K562 (cell line): ENCODE data around the gene OR10P1. TPM values are rescaled to one million over a fixed set of nuclear protein-coding genes. Genes with fewer than 3 reads are reported as not detected.

Experiments
- ATAC-seq: fragments of 200-7000 bp; cut with Tn5 transposase; 3 replicates; pipeline ENCODE4 v1.9.1; 2020; ENCODE audit warnings: moderate library complexity
- BruUV-seq: library from RNA; stranded (reverse); fragments of 400-500 nt; replicated peaks from 2 replicates; lab custom pipeline; 2021; lab: Mats Ljungman, UMichigan
- CTCF ChIA-PET: fragments of 300-600 bp; formaldehyde crosslinking; extraction: SDS; loops from one replicate; lab custom pipeline; 2021; ENCODE audit warnings: low intra/inter-chr PET ratio; lab: Yijun Ruan, JAX
- POLR2A ChIA-PET: fragments of 300-600, 350-650 bp; sonication (Branson Sonifier 250); formaldehyde crosslinking; extraction: SDS; loops from one replicate; lab custom pipeline; 2021; ENCODE audit warnings: antibody characterized with exemption, inconsistent platforms; lab: Yijun Ruan, JAX
- DNase-seq, 4 experiments: peaks; one replicate each; pipeline versions ENCODE4 v3.0.0 to v3.0.0-alpha.2; 2011 to 2018; ENCODE audit warnings: low spot score in 3 of 4, mixed read lengths in 3 of 4; ENCODE audit errors: extremely low read depth in 1 of 4
- FAIRE-seq: peaks from 2 replicates; lab custom pipeline; 2011; peaks lifted over from hg19 to GRCh38; lab: Jason Lieb, UNC
- H2AFZ ChIP-seq: 2 replicates; pipeline ENCODE4 v1.6.0; 2011; ENCODE audit warnings: low read depth, low read length, control low read depth, inconsistent platforms
- H3K27ac ChIP-seq: fragments of 200-600 bp; 3 replicates; pipeline ENCODE4 v1.8.0; 2011; ENCODE audit warnings: low read depth, mild to moderate bottlenecking, control low read depth, inconsistent platforms, low read length, moderate library complexity, mixed read lengths; ENCODE audit errors: extremely low read depth
- H3K27me3 ChIP-seq, 2 experiments: fragments of 300-600 bp in 1 of 2; 2 replicates in 1 of 2; 3 replicates in 1 of 2; pipeline versions ENCODE4 v1.6.0 to v1.8.0; 2011; ENCODE audit warnings: inconsistent platforms in 2 of 2, low read length in 2 of 2, mild to moderate bottlenecking in 1 of 2, mixed read lengths in 1 of 2, moderate library complexity in 1 of 2; ENCODE audit not compliant: control insufficient read depth in 2 of 2, insufficient read depth in 2 of 2
- H3K36me3 ChIP-seq: fragments of 300-600 bp; 3 replicates; pipeline ENCODE4 v1.8.0; 2011; ENCODE audit warnings: mild to moderate bottlenecking, low read length, inconsistent platforms; ENCODE audit not compliant: control insufficient read depth, insufficient read depth
- H3K4me1 ChIP-seq, 2 experiments: fragments of 200-600 bp in 1 of 2; replicated peaks in 1 of 2; 2 replicates in 1 of 2; 3 replicates in 1 of 2; pipeline versions ENCODE4 v1.5.1 to v1.8.0; 2011; ENCODE audit warnings: inconsistent platforms in 2 of 2, low read length in 2 of 2, mild to moderate bottlenecking in 1 of 2, mixed read lengths in 1 of 2, moderate library complexity in 1 of 2; ENCODE audit not compliant: control insufficient read depth in 2 of 2, insufficient read depth in 2 of 2
- H3K4me2 ChIP-seq: 2 replicates; pipeline ENCODE4 v1.6.1; 2011; ENCODE audit warnings: low read length, control low read depth, inconsistent platforms, mixed read lengths; ENCODE audit not compliant: insufficient read depth
- H3K4me3 ChIP-seq: fragments of 200-600 bp; sonication (generic), shearing (Covaris generic); 2 replicates; pipeline ENCODE4 v1.5.1; 2016; ENCODE audit warnings: control low read depth, inconsistent platforms
- H3K79me2 ChIP-seq: fragments of 200-600 bp; 3 replicates; pipeline ENCODE4 v1.8.0; 2011; ENCODE audit warnings: low read length, inconsistent platforms; ENCODE audit not compliant: control insufficient read depth, insufficient read depth
- H3K9ac ChIP-seq, 2 experiments: 2 replicates each; pipeline versions ENCODE4 v1.6.0 to v1.6.1; 2011; ENCODE audit warnings: low read depth in 2 of 2, low read length in 2 of 2, control low read depth in 1 of 2, inconsistent platforms in 1 of 2, mild to moderate bottlenecking in 1 of 2, mixed read lengths in 1 of 2; ENCODE audit not compliant: insufficient read depth in 1 of 2
- H3K9me1 ChIP-seq: one replicate; pipeline ENCODE4 v1.6.0; 2011; ENCODE audit warnings: inconsistent platforms, mild to moderate bottlenecking, low read length, moderate library complexity; ENCODE audit not compliant: control insufficient read depth, insufficient read depth
- H3K9me3 ChIP-seq: replicated peaks from 2 replicates; pipeline ENCODE4 v1.5.1; 2011; ENCODE audit warnings: low read depth, low read length, inconsistent platforms; ENCODE audit not compliant: control insufficient read depth, insufficient read depth
- H4K20me1 ChIP-seq: replicated peaks from 2 replicates; pipeline ENCODE4 v1.6.1; 2011; ENCODE audit warnings: low read length, inconsistent platforms, mixed read lengths; ENCODE audit not compliant: control insufficient read depth, insufficient read depth
- ARID1B ChIP-seq: fragments of 450-650 bp; IDR thresholded peaks from 2 replicates; pipeline ENCODE4 v1.6.1; 2016; ENCODE audit warnings: antibody characterized with exemption, mild to moderate bottlenecking, inconsistent platforms
- DIDO1 ChIP-seq: fragments of 450-650 bp; IDR thresholded peaks from 2 replicates; pipeline ENCODE4 v1.6.1; 2016; ENCODE audit warnings: low read depth, missing biosample characterization, missing genetic modification characterization
- FIP1L1 ChIP-seq: fragments of 200-400 bp; formaldehyde crosslinking; IDR thresholded peaks from 2 replicates; pipeline ENCODE4 v1.6.1; 2018; ENCODE audit warnings: mild to moderate bottlenecking, low read depth, low read length; ENCODE audit not compliant: poor library complexity, severe bottlenecking
- FOSL1 ChIP-seq: fragments of 200-800 bp; sonication (Bioruptor generic); conservative IDR thresholded peaks from 2 replicates; pipeline ENCODE4 v1.6.1; 2016; ENCODE audit warnings: missing genetic modification characterization, missing compliant biosample characterization
- HNRNPK ChIP-seq: fragments of 200-400 bp; formaldehyde crosslinking; IDR thresholded peaks from one replicate; pipeline ENCODE4 v1.6.1; 2018; ENCODE audit warnings: mild to moderate bottlenecking, low read depth, low read length; ENCODE audit not compliant: poor library complexity, severe bottlenecking
- ILF3 ChIP-seq: fragments of 450-650 bp; IDR thresholded peaks from 2 replicates; pipeline ENCODE4 v1.6.1; 2018; ENCODE audit warnings: antibody characterized with exemption, mild to moderate bottlenecking, moderate library complexity, borderline replicate concordance
- JUNB ChIP-seq: fragments of 450-650 bp; formaldehyde crosslinking; conservative IDR thresholded peaks from 2 replicates; pipeline ENCODE4 v1.4.0; 2020; ENCODE audit warnings: mild to moderate bottlenecking
- MTA3 ChIP-seq: fragments of 450-650 bp; formaldehyde crosslinking; IDR thresholded peaks from 2 replicates; pipeline ENCODE4 v1.6.1; 2017; ENCODE audit warnings: mild to moderate bottlenecking, borderline replicate concordance
- PHB ChIP-seq: fragments of 250-450 bp; sonication (Bioruptor Pico); IDR thresholded peaks from 2 replicates; pipeline ENCODE4 v1.5.0; 2021
- POLR2AphosphoS5 ChIP-seq: IDR thresholded peaks from 2 replicates; pipeline ENCODE4 v1.6.1; 2011; ENCODE audit warnings: mild to moderate bottlenecking, low read depth, low read length, moderate library complexity; ENCODE audit not compliant: control insufficient read depth, insufficient read depth
- POLR3A ChIP-seq: IDR thresholded peaks from 2 replicates; pipeline ENCODE4 v1.6.1; 2011; ENCODE audit warnings: borderline replicate concordance, mild to moderate bottlenecking, moderate library complexity; ENCODE audit not compliant: insufficient read length, insufficient read depth; ENCODE audit errors: extremely low read depth
- RAD21 ChIP-seq, 2 experiments: fragments of 250-450 bp in 1 of 2; fragments of 450-650 bp in 1 of 2; sonication (Bioruptor Pico) in 1 of 2; formaldehyde crosslinking in 1 of 2; IDR thresholded peaks in 1 of 2; conservative IDR thresholded peaks in 1 of 2; 2 replicates each; pipeline versions ENCODE4 v1.4.0 to v1.8.0; 2020 to 2022; ENCODE audit warnings: mild to moderate bottlenecking in 2 of 2, moderate library complexity in 1 of 2
- ZBTB12 ChIP-seq: fragments of 250-450 bp; sonication (Bioruptor Pico); IDR thresholded peaks from 2 replicates; pipeline ENCODE4 v1.4.0; 2020
- ZFX ChIP-seq: sonication (generic); formaldehyde crosslinking; IDR thresholded peaks from 2 replicates; pipeline ENCODE4 v1.8.0; 2022; ENCODE audit warnings: mild to moderate bottlenecking, missing genetic modification reagents, moderate library complexity
- ZNF444 ChIP-seq: fragments of 250-450 bp; sonication (Bioruptor Pico); IDR thresholded peaks from 2 replicates; pipeline ENCODE4 v1.4.0; 2020; ENCODE audit warnings: mild to moderate bottlenecking, moderate library complexity
- WGBS: fragments of 100-300 bp; shearing (Covaris generic); methylation state at CpG from one replicate; pipeline ENCODE4 v1.1.6; 2016; ENCODE audit warnings: low coverage, mixed read lengths; ENCODE audit not compliant: insufficient coverage; ENCODE audit errors: missing lambda C conversion rate; 5-methylcytosine and 5-hydroxymethylcytosine counted together
- in situ Hi-C: fragments of 300-500 bp; cut with MboI; formaldehyde crosslinking; loops from 4 replicates; pipeline ENCODE4 v1.15.0; 2018; ENCODE audit warnings: inconsistent platforms, mixed read lengths
- intact Hi-C: fragments of 100-400 bp; cut with micrococcal nuclease; formaldehyde crosslinking; loops from 2 replicates; pipeline ENCODE4 v1.14.2; 2022
- polyA plus RNA-seq, 8 experiments: library from polyadenylated mRNA; depleted of rRNA in 4 of 8; stranded (reverse) in 5 of 8; unstranded in 3 of 8; fragments of >200 nt; fragmentation: Nextera tagmentation in 2 of 8; fragmentation: Illumina TruSeq in 1 of 8; extraction: Ambion mirVana in 2 of 8; extraction: Trizol in 1 of 8; gene quantifications; 2 replicates each; pipeline versions ENCODE4 v1.2.1 to v1.2.3, GENCODE V29; 2011 to 2014; ENCODE audit warnings: inconsistent platforms in 1 of 8, missing spikeins in 1 of 8
- total RNA-seq, 7 experiments: library from RNA; depleted of rRNA in 6 of 7; stranded (reverse); fragments of >200 nt in 6 of 7; fragmentation: Illumina TruSeq in 2 of 7; extraction: Trizol in 2 of 7; gene quantifications; 2 replicates each; pipeline versions ENCODE4 v1.2.1 to v1.2.3, GENCODE V29; 2011 to 2021; ENCODE audit warnings: low replicate concordance in 1 of 7
- TF ChIP-seq, protein P1 (sequence below): IDR thresholded peaks from 3 replicates; pipeline ENCODE4 v1.6.1; 2011; ENCODE audit warnings: borderline replicate concordance, mild to moderate bottlenecking, moderate library complexity; ENCODE audit not compliant: insufficient read length; ENCODE audit errors: extremely low read depth

OR10P1 gene
- total and polyA plus RNA-seq, 9 of the 15 experiments (the other 6 are each of a cell fraction or from before 2014, with no cell fraction given), result not detected

GRCh38 chr12:55659486-55660385 lies 23.0 kb downstream of the OR10P1 start:
- under 1% methylated on average over 9 of the region's 9 CpGs for WGBS
- no peaks in the 10 kb centered on the region for H3K9me1 ChIP-seq
- H3K4me3 ChIP-seq, result no peak overlapping the region
- no peaks in the 10 kb centered on the region for H3K36me3 ChIP-seq
- peaks cover 2 to 3% of the 10 kb centered on the region in 2 experiments; a peak in 1 of 5 replicates for H3K27me3 ChIP-seq
- no peaks in the 10 kb centered on the region for H3K79me2 ChIP-seq
- peaks cover 0 to 11% of the 10 kb centered on the region in 2 experiments; a peak in 3 of 5 replicates for H3K4me1 ChIP-seq
- no peaks in the 10 kb centered on the region for H4K20me1 ChIP-seq
- FAIRE-seq, result peak; percentile 72
- ChIA-PET CTCF (interaction anchor here (0.6 kb wide), 1 partner anchor 77 kb away, joined by 3 read pairs; no protein-coding TSS in a partner anchor), POLR2A (interaction anchor here (0.9 kb wide), 1 partner anchor 13 kb away, joined by 4 read pairs; no protein-coding TSS in a partner anchor)
- in situ Hi-C loops, result no loop called here
- H3K9me3 ChIP-seq, result peaks cover 2% of the 10 kb centered on the region
- H3K4me2 ChIP-seq, result peak overlapping the region; percentile 59
- peak in 2 of 4 experiments; percentile 39 to 67 for DNase-seq
- no TSS peak for BruUV-seq
- intact Hi-C loops, result loop anchor here (1.0 kb wide), 2 partner anchors 64 to 78 kb away; no protein-coding TSS in a partner anchor
- H3K27ac ChIP-seq, result no peak overlapping the region
- ATAC-seq, result peak; percentile 51
- H3K9ac ChIP-seq, result peak overlapping the region in 1 of 2 experiments; percentile 28; a peak in 1 of 4 replicates
- peak overlapping the region; percentile 74 for H2AFZ ChIP-seq
- TF ChIP-seq ZBTB12 (CRISPR knock-in tag), result 0 out of 2 replicates have a peak, but pooled peaks have one; percentile 27
- TF ChIP-seq RAD21 (CRISPR knock-in tag; conservative IDR thresholded peaks at IDR 0.05 in 1 of 2, IDR thresholded peaks at IDR 0.05 in 1 of 2), result peak; percentile 42 to 61
- TF ChIP-seq DIDO1 (tag), result 0 out of 2 replicates have a peak, but pooled peaks have one; percentile 16
- no peak for TF ChIP-seq POLR3A
- TF ChIP-seq, protein P1, sequence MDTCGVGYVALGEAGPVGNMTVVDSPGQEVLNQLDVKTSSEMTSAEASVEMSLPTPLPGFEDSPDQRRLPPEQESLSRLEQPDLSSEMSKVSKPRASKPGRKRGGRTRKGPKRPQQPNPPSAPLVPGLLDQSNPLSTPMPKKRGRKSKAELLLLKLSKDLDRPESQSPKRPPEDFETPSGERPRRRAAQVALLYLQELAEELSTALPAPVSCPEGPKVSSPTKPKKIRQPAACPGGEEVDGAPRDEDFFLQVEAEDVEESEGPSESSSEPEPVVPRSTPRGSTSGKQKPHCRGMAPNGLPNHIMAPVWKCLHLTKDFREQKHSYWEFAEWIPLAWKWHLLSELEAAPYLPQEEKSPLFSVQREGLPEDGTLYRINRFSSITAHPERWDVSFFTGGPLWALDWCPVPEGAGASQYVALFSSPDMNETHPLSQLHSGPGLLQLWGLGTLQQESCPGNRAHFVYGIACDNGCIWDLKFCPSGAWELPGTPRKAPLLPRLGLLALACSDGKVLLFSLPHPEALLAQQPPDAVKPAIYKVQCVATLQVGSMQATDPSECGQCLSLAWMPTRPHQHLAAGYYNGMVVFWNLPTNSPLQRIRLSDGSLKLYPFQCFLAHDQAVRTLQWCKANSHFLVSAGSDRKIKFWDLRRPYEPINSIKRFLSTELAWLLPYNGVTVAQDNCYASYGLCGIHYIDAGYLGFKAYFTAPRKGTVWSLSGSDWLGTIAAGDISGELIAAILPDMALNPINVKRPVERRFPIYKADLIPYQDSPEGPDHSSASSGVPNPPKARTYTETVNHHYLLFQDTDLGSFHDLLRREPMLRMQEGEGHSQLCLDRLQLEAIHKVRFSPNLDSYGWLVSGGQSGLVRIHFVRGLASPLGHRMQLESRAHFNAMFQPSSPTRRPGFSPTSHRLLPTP, result no peak
- no peak for TF ChIP-seq ZNF444 (CRISPR knock-in tag)
- no peak for TF ChIP-seq FIP1L1
- TF ChIP-seq PHB (CRISPR knock-in tag), result no peak
- TF ChIP-seq HNRNPK, result no peak
- 0 out of 2 replicates have a peak, but pooled peaks have one; percentile 14 for TF ChIP-seq ARID1B
- no peak for TF ChIP-seq ZFX (CRISPR knock-in tag)
- TF ChIP-seq JUNB, result no peak
- TF ChIP-seq POLR2AphosphoS5, result no peak
- no peak for TF ChIP-seq ILF3
- peak; percentile 32; the same call in 1 of the 2 replicates for TF ChIP-seq FOSL1 (tag)
- TF ChIP-seq MTA3, result 0 out of 2 replicates have a peak, but pooled peaks have one; percentile 22
